NOMO-1 treated with DMSO at 0.1 percent for 48 hours (cell line): ENCODE data around the gene HOXD9.

Experiments used
- DNase-seq: peaks from one replicate; lab custom pipeline; 2025; ENCODE audit not compliant: unreplicated experiment; lab: John Stamatoyannopoulos, UW

Gene HOXD9

GRCh38 chr2:176085861-176086771 lies 36.4 kb upstream of the HOXD9 start:
- no peak for DNase-seq

- DNase-seq, result no peak
Measured at GRCh38 chr2:176087330-176088047, 35.0 kb upstream of the HOXD9 start.

GRCh38 chr2:176088048-176088936 lies 34.2 kb upstream of the HOXD9 start:
- peak; percentile 27 for DNase-seq

GRCh38 chr2:176088937-176089842 lies 33.3 kb upstream of the HOXD9 start:
- DNase-seq, result no peak

GRCh38 chr2:176089843-176090395 lies 32.6 kb upstream of the HOXD9 start:
- no peak for DNase-seq

- no peak for DNase-seq
Measured at GRCh38 chr2:176090862-176091261, 31.7 kb upstream of the HOXD9 start.

GRCh38 chr2:176091329-176092258 lies 30.9 kb upstream of the HOXD9 start:
- peak; percentile 12 for DNase-seq

GRCh38 chr2:176092270-176093144 lies 30.0 kb upstream of the HOXD9 start, which contains the start of gene HOXD13:
HOXD13 (plus strand) TSS chr2:176092721; CDS start chr2:176092891, 170 bp downstream.
- DNase-seq, result no peak

- DNase-seq, result no peak
Measured at GRCh38 chr2:176093145-176093897, 29.2 kb upstream of the HOXD9 start.

- DNase-seq, result no peak
Measured at GRCh38 chr2:176093898-176094249, 28.6 kb upstream of the HOXD9 start.

GRCh38 chr2:176094349-176094748 lies 28.2 kb upstream of the HOXD9 start:
- no peak for DNase-seq

GRCh38 chr2:176095421-176095820 lies 27.1 kb upstream of the HOXD9 start:
- DNase-seq, result no peak

GRCh38 chr2:176096243-176096985 lies 26.1 kb upstream of the HOXD9 start:
- DNase-seq, result no peak

GRCh38 chr2:176096986-176097819 lies 25.3 kb upstream of the HOXD9 start:
- peak; percentile 66 for DNase-seq

- no peak for DNase-seq
Measured at GRCh38 chr2:176097820-176098365, 24.6 kb upstream of the HOXD9 start.
